ENCODE data around the gene ZNF526. TPM values are rescaled to one million over a fixed set of nuclear protein-coding genes. Genes with fewer than 3 reads are reported as not detected.

Gene ZNF526, protein sequence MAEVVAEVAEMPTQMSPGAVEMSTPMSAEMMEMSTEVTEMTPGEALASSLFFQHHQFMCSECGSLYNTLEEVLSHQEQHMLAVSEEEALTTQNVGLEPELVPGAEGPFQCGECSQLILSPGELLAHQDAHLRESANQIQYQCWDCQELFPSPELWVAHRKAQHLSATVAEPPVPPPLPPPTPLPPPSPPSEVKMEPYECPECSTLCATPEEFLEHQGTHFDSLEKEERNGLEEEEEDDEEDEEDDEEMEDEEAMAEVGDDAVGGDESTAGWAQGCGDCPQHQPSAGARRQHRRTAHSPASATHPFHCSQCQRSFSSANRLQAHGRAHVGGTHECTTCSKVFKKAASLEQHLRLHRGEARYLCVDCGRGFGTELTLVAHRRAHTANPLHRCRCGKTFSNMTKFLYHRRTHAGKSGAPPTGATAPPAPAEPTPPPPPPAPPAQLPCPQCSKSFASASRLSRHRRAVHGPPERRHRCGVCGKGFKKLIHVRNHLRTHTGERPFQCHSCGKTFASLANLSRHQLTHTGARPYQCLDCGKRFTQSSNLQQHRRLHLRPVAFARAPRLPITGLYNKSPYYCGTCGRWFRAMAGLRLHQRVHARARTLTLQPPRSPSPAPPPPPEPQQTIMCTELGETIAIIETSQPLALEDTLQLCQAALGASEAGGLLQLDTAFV
- total RNA-seq (1 to 10 TPM; 2.2 to 6.1 (median 4.3) TPM), polyA plus RNA-seq (1 to 10 TPM; 3.0 to 6.8 (median 3.2) TPM)

- intact Hi-C loops (cut with DNase I) = loop anchor here (2.0 kb wide), 2 partner anchors 23 to 65 kb away; partner anchors contain the start of gene GSK3A
- H3K27me3 ChIP-seq = no peaks in the 10 kb centered on the region
- H3K36me3 ChIP-seq = peaks cover 2 to 11% (median 8%) of the 10 kb centered on the region in 4 donors
- 1% methylated on average over 53 of the region's 53 CpGs for WGBS, 2 donors
- H3K27ac ChIP-seq = peak within 1 kb of the TSS; percentile 86 to 90 (median 89)
- peak within 1 kb of the TSS; percentile 75 to 85 (median 81) for H3K4me3 ChIP-seq
- no peaks in the 10 kb centered on the region for H3K9me3 ChIP-seq
- DNase-seq = peak; percentile 99
- TF ChIP-seq POLR2AphosphoS5 (IDR thresholded peaks at IDR 0.05) (peak; percentile 82 to 95 (median 92)), EP300 (IDR thresholded peaks at IDR 0.05) (no peak), CTCF (IDR thresholded peaks at IDR 0.05) (no peak), POLR2A (IDR thresholded peaks at IDR 0.05) (peak; percentile 38 to 60)
- H3K4me1 ChIP-seq = peaks cover 0 to 48% (median 46%) of the 10 kb centered on the region in 4 donors
Observed at GRCh38 chr19:42219812-42220750, at the start of gene ZNF526. Gene ZNF526 (plus strand): TSS chr19:42220312. CDS start chr19:42224404, 4,092 bp downstream.

DNA sequence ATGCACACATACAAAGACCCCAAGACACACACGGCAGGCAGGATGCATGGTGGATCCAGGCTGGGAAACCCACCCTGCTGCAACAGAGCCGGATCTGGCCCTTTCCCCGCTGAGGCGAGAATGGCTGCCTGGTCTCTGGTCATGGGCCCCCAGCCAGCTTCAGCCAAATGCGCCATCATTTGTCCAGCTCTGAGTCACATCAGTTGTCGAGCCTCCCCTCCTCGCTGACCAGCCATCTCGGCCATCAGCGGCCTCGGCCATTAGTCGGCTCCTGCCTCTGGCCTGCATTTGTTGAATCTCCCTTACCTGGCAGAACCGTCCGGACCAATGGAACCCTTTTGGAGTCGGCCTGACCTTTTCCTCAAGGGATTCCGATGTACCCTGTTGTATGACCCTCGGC lies 49.4 kb upstream of the ZNF526 start:
- Histone ChIP-seq H3K4me1 (peaks cover 0 to 6% (median 4%) of the 10 kb centered on the region in 4 donors), H3K27me3 (peaks cover 4 to 62% (median 20%) of the 10 kb centered on the region in 3 donors), H3K4me3 (no peak overlapping the region), H3K27ac (no peak overlapping the region), H3K36me3 (no peaks in the 10 kb centered on the region), H3K9me3 (no peaks in the 10 kb centered on the region)
- intact Hi-C loops (cut with DNase I) = no loop called here
- no peak for DNase-seq
- 89 to 93% methylated on average over 16 of the region's 16 CpGs for WGBS, 2 donors
- TF ChIP-seq EP300 (IDR thresholded peaks at IDR 0.05) = no peak
- TF ChIP-seq POLR2A (IDR thresholded peaks at IDR 0.05) = no peak
- no peak for TF ChIP-seq CTCF (IDR thresholded peaks at IDR 0.05)
- no peak for TF ChIP-seq POLR2AphosphoS5 (IDR thresholded peaks at IDR 0.05)

DNA sequence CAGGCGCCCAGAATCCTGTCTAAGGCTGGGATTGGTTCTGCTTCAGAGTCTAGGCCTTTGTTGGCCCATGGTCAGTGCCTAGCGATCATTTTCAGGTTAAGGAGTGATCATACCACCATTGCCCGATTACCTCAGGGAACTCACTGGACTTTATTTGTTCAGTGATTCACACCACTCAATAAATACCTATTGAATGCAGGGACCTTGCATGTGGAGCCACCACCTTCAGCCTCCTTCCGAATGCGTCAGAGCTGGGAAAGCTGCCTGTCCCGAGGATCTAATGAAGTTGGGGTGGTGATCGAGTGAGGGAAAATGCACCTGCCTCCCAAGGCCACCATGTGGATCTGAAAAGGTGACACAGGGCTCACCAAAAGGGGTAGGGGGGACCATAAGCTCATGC lies 47.9 kb upstream of the ZNF526 start:
- H3K9me3 ChIP-seq = no peaks in the 10 kb centered on the region
- intact Hi-C loops (cut with DNase I) = no loop called here
- H3K36me3 ChIP-seq = no peaks in the 10 kb centered on the region
- no peak overlapping the region for H3K27ac ChIP-seq
- 84 to 91% methylated on average over 7 of the region's 7 CpGs for WGBS, 2 donors
- TF ChIP-seq POLR2A (IDR thresholded peaks at IDR 0.05) (no peak), EP300 (IDR thresholded peaks at IDR 0.05) (no peak), POLR2AphosphoS5 (IDR thresholded peaks at IDR 0.05) (no peak), CTCF (IDR thresholded peaks at IDR 0.05) (no peak)
- no peak overlapping the region for H3K4me3 ChIP-seq
- H3K4me1 ChIP-seq = peaks cover 0 to 18% (median 13%) of the 10 kb centered on the region in 4 donors
- DNase-seq = no peak
- peaks cover 4 to 62% (median 20%) of the 10 kb centered on the region in 3 donors for H3K27me3 ChIP-seq

DNA sequence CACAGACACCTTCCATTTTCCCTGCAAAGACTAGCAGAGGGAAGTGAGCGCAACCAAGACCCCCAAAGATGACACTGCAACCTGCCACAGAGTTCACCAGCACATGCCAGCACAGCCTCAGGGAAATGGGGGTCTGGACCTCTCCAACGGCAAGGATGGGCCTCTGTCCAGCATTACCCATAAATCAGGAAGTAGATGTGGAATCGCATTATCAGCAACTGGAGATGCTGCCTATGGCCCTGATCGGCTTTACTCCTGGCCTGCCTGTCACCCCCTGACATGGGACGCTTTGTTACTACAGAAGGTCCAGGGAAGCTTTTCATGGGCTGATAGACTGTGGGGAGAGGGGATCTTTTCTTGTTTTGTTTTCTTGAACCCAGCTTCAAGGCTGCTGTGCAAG lies 46.4 kb upstream of the ZNF526 start:
- Histone ChIP-seq H3K9me3 (no peaks in the 10 kb centered on the region), H3K27ac (no peak overlapping the region), H3K27me3 (peaks cover 7 to 73% (median 20%) of the 10 kb centered on the region in 3 donors), H3K36me3 (no peaks in the 10 kb centered on the region), H3K4me1 (peaks cover 0 to 21% (median 15%) of the 10 kb centered on the region in 4 donors), H3K4me3 (no peak overlapping the region)
- DNase-seq = no peak
- TF ChIP-seq EP300 (IDR thresholded peaks at IDR 0.05) (no peak), POLR2AphosphoS5 (IDR thresholded peaks at IDR 0.05) (no peak), POLR2A (IDR thresholded peaks at IDR 0.05) (no peak), CTCF (IDR thresholded peaks at IDR 0.05) (no peak)
- intact Hi-C loops (cut with DNase I) = no loop called here
- 81 to 84% methylated on average over 5 of the region's 5 CpGs for WGBS, 2 donors
